A549 (cell line): ENCODE measurements around the gene TRPM2.

Experiments
- CHD2 ChIP-seq: fragments of 150-350 bp; IDR thresholded peaks from 2 replicates; pipeline ENCODE4 v1.6.1; 2014; ENCODE audit warnings: low read length; ENCODE audit not compliant: partially characterized antibody
- EP300 ChIP-seq, 2 experiments: fragments of >200 bp; sonication (Bioruptor Twin); formaldehyde crosslinking; IDR thresholded peaks; 2 replicates in 1 of 2; 3 replicates in 1 of 2; pipeline ENCODE4 v1.6.1; 2016 to 2017
- KDM5A ChIP-seq: fragments of 200-600 bp; sonication (generic); IDR thresholded peaks from 2 replicates; pipeline ENCODE4 v1.6.1; 2016; ENCODE audit warnings: antibody characterized with exemption, mild to moderate bottlenecking
- NFE2L2 ChIP-seq: fragments of 150-350 bp; conservative IDR thresholded peaks from 2 replicates; pipeline ENCODE4 v1.6.1; 2014; ENCODE audit warnings: low read length
- PBX3 ChIP-seq: IDR thresholded peaks from 2 replicates; pipeline ENCODE4 v1.6.1; 2012
- POLR2AphosphoS2 ChIP-seq: conservative IDR thresholded peaks from 2 replicates; pipeline ENCODE4 v1.6.1; 2012; ENCODE audit warnings: low read length, improper control_type of control experiment, inconsistent platforms
- RCOR1 ChIP-seq: fragments of 150-350 bp; IDR thresholded peaks from 2 replicates; pipeline ENCODE4 v1.6.1; 2014; ENCODE audit warnings: antibody characterized with exemption, low read length, low read depth
- RFX5 ChIP-seq: fragments of 450-650 bp; IDR thresholded peaks from 2 replicates; pipeline ENCODE4 v1.7.1; 2014; ENCODE audit warnings: antibody characterized with exemption, mild to moderate bottlenecking, moderate library complexity
- TF ChIP-seq, protein P1 (sequence below): fragments of >200 bp; sonication (Bioruptor Twin); formaldehyde crosslinking; IDR thresholded peaks from 3 replicates; pipeline ENCODE4 v1.5.1; 2016

DNA sequence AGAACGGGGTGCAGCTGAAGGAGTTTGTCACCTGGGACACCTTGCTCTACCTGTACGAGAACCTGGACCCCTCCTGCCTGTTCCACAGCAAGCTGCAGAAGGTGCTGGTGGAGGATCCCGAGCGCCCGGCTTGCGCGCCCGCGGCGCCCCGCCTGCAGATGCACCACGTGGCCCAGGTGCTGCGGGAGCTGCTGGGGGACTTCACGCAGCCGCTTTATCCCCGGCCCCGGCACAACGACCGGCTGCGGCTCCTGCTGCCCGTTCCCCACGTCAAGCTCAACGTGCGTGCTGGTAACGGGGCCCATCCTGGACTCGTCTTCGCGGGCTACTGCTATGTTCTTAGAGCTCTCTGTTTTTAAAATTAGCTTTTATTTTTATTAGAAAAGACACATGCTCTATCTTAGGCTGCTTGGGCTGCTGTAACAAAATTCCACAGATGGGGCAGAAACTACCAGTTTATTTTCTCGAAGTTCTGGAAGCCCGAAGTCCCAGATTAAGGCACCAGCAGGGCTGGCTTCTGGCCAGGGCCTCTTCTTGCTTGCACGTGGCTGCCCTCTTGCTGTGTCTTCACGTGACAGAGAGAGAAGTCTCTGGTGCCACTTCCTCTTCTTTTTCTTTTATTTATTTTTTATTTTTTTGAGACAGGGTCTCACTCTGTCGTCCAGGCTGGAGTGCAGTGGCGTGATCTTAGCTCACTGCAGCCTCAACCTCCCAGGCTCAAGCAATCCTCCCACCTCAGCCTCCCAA lies 38.1 kb downstream of the TRPM2 start:
- TF ChIP-seq, protein P1, sequence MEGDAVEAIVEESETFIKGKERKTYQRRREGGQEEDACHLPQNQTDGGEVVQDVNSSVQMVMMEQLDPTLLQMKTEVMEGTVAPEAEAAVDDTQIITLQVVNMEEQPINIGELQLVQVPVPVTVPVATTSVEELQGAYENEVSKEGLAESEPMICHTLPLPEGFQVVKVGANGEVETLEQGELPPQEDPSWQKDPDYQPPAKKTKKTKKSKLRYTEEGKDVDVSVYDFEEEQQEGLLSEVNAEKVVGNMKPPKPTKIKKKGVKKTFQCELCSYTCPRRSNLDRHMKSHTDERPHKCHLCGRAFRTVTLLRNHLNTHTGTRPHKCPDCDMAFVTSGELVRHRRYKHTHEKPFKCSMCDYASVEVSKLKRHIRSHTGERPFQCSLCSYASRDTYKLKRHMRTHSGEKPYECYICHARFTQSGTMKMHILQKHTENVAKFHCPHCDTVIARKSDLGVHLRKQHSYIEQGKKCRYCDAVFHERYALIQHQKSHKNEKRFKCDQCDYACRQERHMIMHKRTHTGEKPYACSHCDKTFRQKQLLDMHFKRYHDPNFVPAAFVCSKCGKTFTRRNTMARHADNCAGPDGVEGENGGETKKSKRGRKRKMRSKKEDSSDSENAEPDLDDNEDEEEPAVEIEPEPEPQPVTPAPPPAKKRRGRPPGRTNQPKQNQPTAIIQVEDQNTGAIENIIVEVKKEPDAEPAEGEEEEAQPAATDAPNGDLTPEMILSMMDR: no peak
- TF ChIP-seq KDM5A: no peak
- TF ChIP-seq CHD2: no peak
- TF ChIP-seq POLR2AphosphoS2: no peak
- no peak for TF ChIP-seq RFX5
- no peak for TF ChIP-seq PBX3
- no peak for TF ChIP-seq NFE2L2
- no peak for TF ChIP-seq EP300 (IDR thresholded peaks at IDR 0.05)
- no peak for TF ChIP-seq RCOR1
